Fibroblast of lung (primary cell): Measurements from ENCODE around the gene PDZK1. TPM values are rescaled to one million over a fixed set of nuclear protein-coding genes. Genes with fewer than 3 reads are reported as not detected.

Experiments used
- DNase-seq, 2 donors: peaks; one replicate each; pipeline versions ENCODE4 v3.0.0 to v3.0.0-alpha.2; 2010; ENCODE audit warnings: low read depth in 2 of 2
- H2AFZ ChIP-seq: 2 replicates; pipeline ENCODE4 v1.5.1; 2012; ENCODE audit warnings: low read length, control low read depth, inconsistent platforms
- H3K27ac ChIP-seq: 2 replicates; pipeline ENCODE4 v1.5.1; 2011; ENCODE audit warnings: low read length, control low read depth; ENCODE audit not compliant: insufficient read depth
- H3K27me3 ChIP-seq: 2 replicates; pipeline ENCODE4 v1.5.1; 2011; ENCODE audit warnings: mild to moderate bottlenecking, low read length; ENCODE audit not compliant: control insufficient read depth, insufficient read depth
- H3K36me3 ChIP-seq: 2 replicates; pipeline ENCODE4 v1.5.1; 2011; ENCODE audit warnings: low read length; ENCODE audit not compliant: control insufficient read depth, insufficient read depth
- H3K4me1 ChIP-seq: 2 replicates; pipeline ENCODE4 v1.5.1; 2011; ENCODE audit warnings: low read length; ENCODE audit not compliant: control insufficient read depth, insufficient read depth; ENCODE audit errors: extremely low read depth
- H3K4me2 ChIP-seq: 2 replicates; pipeline ENCODE4 v1.5.1; 2011; ENCODE audit warnings: low read length, control low read depth; ENCODE audit not compliant: insufficient read depth; ENCODE audit errors: extremely low read depth
- H3K4me3 ChIP-seq, 4 experiments: fragments of 200-600 bp in 1 of 4; sonication (generic) in 1 of 4; replicated peaks in 1 of 4; 2 replicates each; pipeline ENCODE4 v1.5.1; 2011 to 2016; ENCODE audit warnings: low read length in 4 of 4, low read depth in 3 of 4, mild to moderate bottlenecking in 3 of 4, control low read depth in 2 of 4, inconsistent platforms in 1 of 4, mixed read lengths in 1 of 4; ENCODE audit not compliant: insufficient read depth in 1 of 4; ENCODE audit errors: control extremely low read depth in 1 of 4
- H3K79me2 ChIP-seq: 2 replicates; pipeline ENCODE4 v1.5.1; 2012; ENCODE audit warnings: mild to moderate bottlenecking, low read length, inconsistent platforms; ENCODE audit not compliant: control insufficient read depth, insufficient read depth
- H3K9ac ChIP-seq: 2 replicates; pipeline ENCODE4 v1.5.1; 2011; ENCODE audit warnings: mild to moderate bottlenecking, low read length, control low read depth; ENCODE audit not compliant: insufficient read depth
- H3K9me3 ChIP-seq: 2 replicates; pipeline ENCODE4 v1.5.1; 2012; ENCODE audit warnings: low read depth, low read length; ENCODE audit not compliant: control insufficient read depth, insufficient read depth
- H4K20me1 ChIP-seq: 2 replicates; pipeline ENCODE4 v1.5.1; 2011; ENCODE audit warnings: low read length; ENCODE audit not compliant: control insufficient read depth, insufficient read depth; ENCODE audit errors: extremely low read depth
- CTCF ChIP-seq, 2 donors: IDR thresholded peaks in 1 of 2; conservative IDR thresholded peaks in 1 of 2; 1 replicate in 1 of 2; 2 replicates in 1 of 2; pipeline ENCODE4 v1.5.1; 2011 to 2012; ENCODE audit warnings: low read length in 2 of 2, control low read depth in 1 of 2, inconsistent platforms in 1 of 2, low read depth in 1 of 2, mild to moderate bottlenecking in 1 of 2
- EZH2 ChIP-seq: IDR thresholded peaks from 2 replicates; pipeline ENCODE4 v1.5.1; 2012; ENCODE audit warnings: low read length, control low read depth, mild to moderate bottlenecking; ENCODE audit errors: missing control alignments
- polyA plus RNA-seq, 2 donors: library from polyadenylated mRNA; depleted of rRNA in 1 of 2; stranded (reverse) in 1 of 2; unstranded in 1 of 2; fragments of >200 nt; gene quantifications; 2 replicates each; pipeline ENCODE4 v1.2.1, GENCODE V29; 2011 to 2012; ENCODE audit warnings: missing spikeins in 1 of 2
- total RNA-seq: library from RNA; depleted of rRNA; stranded (reverse); fragments of >200 nt; gene quantifications from 2 replicates; pipeline ENCODE4 v1.2.1, GENCODE V29; 2014

Gene PDZK1
- total and polyA plus RNA-seq, 2 donors (not counting 1 experiment from before 2014, with no cell fraction given), result 0.91 to 1.5 TPM

GRCh38 chr1:145706086-145706664 lies 993 bp downstream of the PDZK1 start:
- TF ChIP-seq EZH2, result no peak
- no peak for TF ChIP-seq CTCF (conservative IDR thresholded peaks at IDR 0.05 in 1 of 2, IDR thresholded peaks at IDR 0.05 in 1 of 2; ENCODE audit: low read depth in 1 of 2, low read length in 2 of 2)
- Histone ChIP-seq H3K36me3 (no peaks in the 10 kb centered on the region), H4K20me1 (no peaks in the 10 kb centered on the region), H3K4me1 (no peaks in the 10 kb centered on the region), H3K27me3 (no peaks in the 10 kb centered on the region), H3K4me2 (no peak overlapping the region), H2AFZ (no peak overlapping the region), H3K79me2 (no peaks in the 10 kb centered on the region), H3K9me3 (no peaks in the 10 kb centered on the region), H3K9ac (no peak overlapping the region), H3K27ac (no peak overlapping the region), H3K4me3 (no peak overlapping the region)
- DNase-seq, result peak in 1 of 2 donors; percentile 60

GRCh38 chr1:145705622-145706021 lies 1.5 kb downstream of the PDZK1 start:
- Histone ChIP-seq H3K36me3 (no peaks in the 10 kb centered on the region), H3K9me3 (no peaks in the 10 kb centered on the region), H3K27me3 (no peaks in the 10 kb centered on the region), H4K20me1 (no peaks in the 10 kb centered on the region), H3K27ac (no peak overlapping the region), H3K4me3 (no peak overlapping the region), H3K79me2 (no peaks in the 10 kb centered on the region), H3K9ac (no peak overlapping the region), H3K4me2 (no peak overlapping the region), H3K4me1 (no peaks in the 10 kb centered on the region), H2AFZ (no peak overlapping the region)
- DNase-seq, result no peak
- TF ChIP-seq EZH2 (no peak), CTCF (conservative IDR thresholded peaks at IDR 0.05 in 1 of 2, IDR thresholded peaks at IDR 0.05 in 1 of 2; ENCODE audit: low read depth in 1 of 2, low read length in 2 of 2) (no peak)

- Histone ChIP-seq H3K9me3 (no peaks in the 10 kb centered on the region), H3K4me1 (no peaks in the 10 kb centered on the region), H2AFZ (no peak overlapping the region), H3K4me2 (no peak overlapping the region), H3K36me3 (no peaks in the 10 kb centered on the region), H3K9ac (no peak overlapping the region), H3K27me3 (no peaks in the 10 kb centered on the region), H3K4me3 (no peak overlapping the region), H3K79me2 (no peaks in the 10 kb centered on the region), H4K20me1 (no peaks in the 10 kb centered on the region), H3K27ac (no peak overlapping the region)
- no peak for DNase-seq
- no peak for TF ChIP-seq CTCF (conservative IDR thresholded peaks at IDR 0.05 in 1 of 2, IDR thresholded peaks at IDR 0.05 in 1 of 2; ENCODE audit: low read depth in 1 of 2, low read length in 2 of 2)
- TF ChIP-seq EZH2, result no peak
Observed at GRCh38 chr1:145702826-145703225, 4.3 kb downstream of the PDZK1 start.
